ENCODE results near the gene DPYD. TPM values are rescaled to one million over a fixed set of nuclear protein-coding genes. Genes with fewer than 3 reads are reported as not detected.

The DPYD gene
- total RNA-seq, 1 donor: 81.4 TPM

- no peaks in the 10 kb centered on the region for H3K36me3 ChIP-seq (ENCODE audit: insufficient read depth, low read length)
- H3K27me3 ChIP-seq (ENCODE audit: insufficient read depth, low read length): no peaks in the 10 kb centered on the region
- H3K4me2 ChIP-seq (ENCODE audit: insufficient read depth, low read length): no peak overlapping the region
- peaks cover 6% of the 10 kb centered on the region for H3K4me1 ChIP-seq (ENCODE audit: insufficient read depth, low read length)
- H3K9me3 ChIP-seq (ENCODE audit: low read depth, low read length): no peaks in the 10 kb centered on the region
- DNase-seq (ENCODE audit: insufficient read length, low spot score, missing footprints): no peak
- no peak overlapping the region for H3K4me3 ChIP-seq (ENCODE audit: insufficient read depth, low read length)
- no peak overlapping the region for H3K27ac ChIP-seq (ENCODE audit: low read depth, low read length)
- TF ChIP-seq, protein P1, sequence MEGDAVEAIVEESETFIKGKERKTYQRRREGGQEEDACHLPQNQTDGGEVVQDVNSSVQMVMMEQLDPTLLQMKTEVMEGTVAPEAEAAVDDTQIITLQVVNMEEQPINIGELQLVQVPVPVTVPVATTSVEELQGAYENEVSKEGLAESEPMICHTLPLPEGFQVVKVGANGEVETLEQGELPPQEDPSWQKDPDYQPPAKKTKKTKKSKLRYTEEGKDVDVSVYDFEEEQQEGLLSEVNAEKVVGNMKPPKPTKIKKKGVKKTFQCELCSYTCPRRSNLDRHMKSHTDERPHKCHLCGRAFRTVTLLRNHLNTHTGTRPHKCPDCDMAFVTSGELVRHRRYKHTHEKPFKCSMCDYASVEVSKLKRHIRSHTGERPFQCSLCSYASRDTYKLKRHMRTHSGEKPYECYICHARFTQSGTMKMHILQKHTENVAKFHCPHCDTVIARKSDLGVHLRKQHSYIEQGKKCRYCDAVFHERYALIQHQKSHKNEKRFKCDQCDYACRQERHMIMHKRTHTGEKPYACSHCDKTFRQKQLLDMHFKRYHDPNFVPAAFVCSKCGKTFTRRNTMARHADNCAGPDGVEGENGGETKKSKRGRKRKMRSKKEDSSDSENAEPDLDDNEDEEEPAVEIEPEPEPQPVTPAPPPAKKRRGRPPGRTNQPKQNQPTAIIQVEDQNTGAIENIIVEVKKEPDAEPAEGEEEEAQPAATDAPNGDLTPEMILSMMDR (IDR thresholded peaks at IDR 0.05; ENCODE audit: extremely low read depth, low read depth, low read length): no peak
- H3K79me2 ChIP-seq (ENCODE audit: insufficient read depth, low read length): no peaks in the 10 kb centered on the region
- peaks cover 3% of the 10 kb centered on the region for H4K20me1 ChIP-seq (ENCODE audit: insufficient read depth, low read length)
- no peak overlapping the region for H2AFZ ChIP-seq (ENCODE audit: low read length)
Observed at GRCh38 chr1:97636941-97637340, 283.9 kb downstream of the DPYD start.

- H3K4me2 ChIP-seq (ENCODE audit: insufficient read depth, low read length): no peak overlapping the region
- H3K27ac ChIP-seq (ENCODE audit: low read depth, low read length): no peak overlapping the region
- H2AFZ ChIP-seq (ENCODE audit: low read length): no peak overlapping the region
- no peak overlapping the region for H3K4me3 ChIP-seq (ENCODE audit: insufficient read depth, low read length)
- H3K9me3 ChIP-seq (ENCODE audit: low read depth, low read length): no peaks in the 10 kb centered on the region
- DNase-seq (ENCODE audit: insufficient read length, low spot score, missing footprints): no peak
- peaks cover 4% of the 10 kb centered on the region for H4K20me1 ChIP-seq (ENCODE audit: insufficient read depth, low read length)
- TF ChIP-seq, protein P1 (IDR thresholded peaks at IDR 0.05; ENCODE audit: extremely low read depth, low read depth, low read length): no peak
- H3K36me3 ChIP-seq (ENCODE audit: insufficient read depth, low read length): no peaks in the 10 kb centered on the region
- peaks cover 6% of the 10 kb centered on the region for H3K4me1 ChIP-seq (ENCODE audit: insufficient read depth, low read length)
- H3K79me2 ChIP-seq (ENCODE audit: insufficient read depth, low read length): no peaks in the 10 kb centered on the region
- H3K27me3 ChIP-seq (ENCODE audit: insufficient read depth, low read length): no peaks in the 10 kb centered on the region
Observed at GRCh38 chr1:97634758-97635157, 286.1 kb downstream of the DPYD start.

GRCh38 chr1:97632776-97633175 is 288.1 kb downstream of the DPYD start:
- Histone ChIP-seq H3K4me3 (ENCODE audit: insufficient read depth, low read length) (no peak overlapping the region), H3K79me2 (ENCODE audit: insufficient read depth, low read length) (no peaks in the 10 kb centered on the region), H3K4me1 (ENCODE audit: insufficient read depth, low read length) (peaks cover 6% of the 10 kb centered on the region), H3K9me3 (ENCODE audit: low read depth, low read length) (no peaks in the 10 kb centered on the region), H3K27me3 (ENCODE audit: insufficient read depth, low read length) (no peaks in the 10 kb centered on the region), H3K36me3 (ENCODE audit: insufficient read depth, low read length) (no peaks in the 10 kb centered on the region), H3K4me2 (ENCODE audit: insufficient read depth, low read length) (no peak overlapping the region), H4K20me1 (ENCODE audit: insufficient read depth, low read length) (peaks cover 4% of the 10 kb centered on the region), H3K27ac (ENCODE audit: low read depth, low read length) (no peak overlapping the region), H2AFZ (ENCODE audit: low read length) (no peak overlapping the region)
- no peak for DNase-seq (ENCODE audit: insufficient read length, low spot score, missing footprints)
- TF ChIP-seq, protein P1 (IDR thresholded peaks at IDR 0.05; ENCODE audit: extremely low read depth, low read depth, low read length): no peak

DNA sequence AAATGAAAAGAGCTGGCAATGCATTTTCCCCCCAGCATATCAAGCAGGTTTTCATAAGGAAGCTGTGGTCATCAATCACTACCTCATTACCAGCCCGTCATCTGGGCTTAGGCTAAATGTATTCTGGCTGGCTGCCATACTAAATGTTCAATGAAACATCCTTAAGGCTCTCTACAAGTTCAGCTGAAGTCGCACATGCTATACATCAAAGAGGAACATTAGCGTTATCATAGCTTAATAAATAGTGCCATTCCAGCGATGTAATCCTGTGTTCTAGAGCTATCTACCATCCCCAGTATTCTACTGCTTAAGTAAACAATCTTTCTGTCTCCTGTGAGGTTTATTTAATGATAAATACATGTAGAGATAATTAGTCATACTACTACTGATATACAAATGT is 288.8 kb downstream of the DPYD start:
- H3K79me2 ChIP-seq (ENCODE audit: insufficient read depth, low read length): no peaks in the 10 kb centered on the region
- H3K4me1 ChIP-seq (ENCODE audit: insufficient read depth, low read length): peaks cover 6% of the 10 kb centered on the region
- peaks cover 4% of the 10 kb centered on the region for H4K20me1 ChIP-seq (ENCODE audit: insufficient read depth, low read length)
- no peaks in the 10 kb centered on the region for H3K9me3 ChIP-seq (ENCODE audit: low read depth, low read length)
- H3K4me2 ChIP-seq (ENCODE audit: insufficient read depth, low read length): no peak overlapping the region
- H3K27me3 ChIP-seq (ENCODE audit: insufficient read depth, low read length): no peaks in the 10 kb centered on the region
- H3K27ac ChIP-seq (ENCODE audit: low read depth, low read length): no peak overlapping the region
- no peak overlapping the region for H3K4me3 ChIP-seq (ENCODE audit: insufficient read depth, low read length)
- no peak for DNase-seq (ENCODE audit: insufficient read length, low spot score, missing footprints)
- TF ChIP-seq, protein P1 (IDR thresholded peaks at IDR 0.05; ENCODE audit: extremely low read depth, low read depth, low read length): no peak
- no peaks in the 10 kb centered on the region for H3K36me3 ChIP-seq (ENCODE audit: insufficient read depth, low read length)
- no peak overlapping the region for H2AFZ ChIP-seq (ENCODE audit: low read length)
